Body of pancreas (tissue), 4 donors: ENCODE data around the gene TLK2. TPM values are rescaled to one million over a fixed set of nuclear protein-coding genes. Genes with fewer than 3 reads are reported as not detected.

Source experiments
- ATAC-seq: fragments of 150-250 bp; one replicate; pipeline ENCODE4 v1.9.1; 2016
- DNase-seq, 4 donors: peaks; one replicate each; pipeline ENCODE4 v3.0.0-alpha.2; 2019
- H3K27ac ChIP-seq, 4 donors: fragments of 200-600 bp; sonication (generic); 1 replicate in 3 of 4; 2 replicates in 1 of 4; pipeline versions ENCODE4 v1.5.1 to v1.6.1; 2016 to 2019; ENCODE audit warnings: mild to moderate bottlenecking in 1 of 4, mixed read lengths in 1 of 4, moderate library complexity in 1 of 4
- H3K27me3 ChIP-seq, 2 donors: fragments of 200-600 bp; sonication (generic); one replicate each; pipeline ENCODE4 v1.6.0; 2016; ENCODE audit warnings: mild to moderate bottlenecking in 1 of 2
- H3K36me3 ChIP-seq, 2 donors: fragments of 200-600 bp; sonication (generic); replicated peaks in 1 of 2; 2 replicates each; pipeline ENCODE4 v1.5.1; 2016; ENCODE audit warnings: low read depth in 2 of 2; ENCODE audit not compliant: insufficient read depth in 1 of 2
- H3K4me1 ChIP-seq: fragments of 200-600 bp; sonication (generic); one replicate; pipeline ENCODE4 v1.6.0; 2016
- H3K4me3 ChIP-seq, 2 donors: fragments of 200-600 bp; sonication (generic); 1 replicate in 1 of 2; 2 replicates in 1 of 2; pipeline ENCODE4 v1.5.1; 2016 to 2019
- H3K9me3 ChIP-seq, 3 donors: fragments of 200-600 bp; sonication (generic); 1 replicate in 2 of 3; 2 replicates in 1 of 3; pipeline ENCODE4 v1.5.1; 2016
- CTCF ChIP-seq, 7 experiments: fragments of 450-650 bp in 4 of 7; fragments of 200-600 bp in 3 of 7; sonication (generic) in 3 of 7; IDR thresholded peaks; one replicate each; pipeline ENCODE4 v1.5.1; 2016 to 2019; ENCODE audit warnings: antibody characterized with exemption in 7 of 7
- POLR2A ChIP-seq, 3 donors: fragments of 450-650 bp; IDR thresholded peaks; one replicate each; pipeline ENCODE4 v1.6.1; 2016; ENCODE audit warnings: antibody characterized with exemption in 3 of 3, mild to moderate bottlenecking in 2 of 3
- WGBS, 2 donors: methylation state at CpG; one replicate each; pipeline ENCODE4 v1.1.5; 2017; 5-methylcytosine and 5-hydroxymethylcytosine counted together
- intact Hi-C: fragments of 100-400 bp; cut with DNase I; formaldehyde crosslinking; loops from one replicate; pipeline ENCODE4 v1.15.1; 2023
- total RNA-seq, 2 donors: library from RNA; depleted of rRNA; stranded (reverse); fragments of >200 nt; gene quantifications; one replicate each; pipeline ENCODE4 v1.1.0, GENCODE V29; 2016

TLK2 gene
- total RNA-seq, 2 donors from 2014 or later, result 20.8 to 54.1 TPM

GRCh38 chr17:62650587-62650986 is 172.0 kb downstream of the TLK2 start:
- Histone ChIP-seq H3K27ac (no peak overlapping the region), H3K36me3 (no peaks in the 10 kb centered on the region), H3K4me3 (no peak overlapping the region), H3K9me3 (no peaks in the 10 kb centered on the region), H3K4me1 (peaks cover 17% of the 10 kb centered on the region), H3K27me3 (no peaks in the 10 kb centered on the region)
- TF ChIP-seq POLR2A (IDR thresholded peaks at IDR 0.05) (no peak), CTCF (IDR thresholded peaks at IDR 0.05) (no peak)
- intact Hi-C loops, result no loop called here
- WGBS, 2 donors, result 75 to 86% methylated on average over 6 of the region's 6 CpGs
- no peak for DNase-seq
- ATAC-seq, result no peak

- 4 to 8% methylated on average over 20 to 55 of the region's 57 CpGs for WGBS, 2 donors
- peak; percentile 76 for ATAC-seq
- H3K9me3 ChIP-seq, result no peaks in the 10 kb centered on the region
- H3K27ac ChIP-seq, result peak overlapping the region; percentile 34 to 72 (median 43)
- intact Hi-C loops, result no loop called here
- TF ChIP-seq CTCF (IDR thresholded peaks at IDR 0.05) (no peak), POLR2A (IDR thresholded peaks at IDR 0.05) (peak; percentile 42 to 66 (median 61))
- no peaks in the 10 kb centered on the region for H3K36me3 ChIP-seq
- peak; percentile 65 to 78 (median 71) for DNase-seq
- H3K4me1 ChIP-seq, result peaks cover 17% of the 10 kb centered on the region
- H3K27me3 ChIP-seq, result no peaks in the 10 kb centered on the region
- H3K4me3 ChIP-seq, result peak overlapping the region; percentile 28 to 39
Measured at GRCh38 chr17:62652251-62653001, 173.8 kb downstream of the TLK2 start.

- intact Hi-C loops, result no loop called here
- no peaks in the 10 kb centered on the region for H3K27me3 ChIP-seq
- peak overlapping the region; percentile 34 to 72 (median 43) for H3K27ac ChIP-seq
- no peaks in the 10 kb centered on the region for H3K9me3 ChIP-seq
- H3K4me1 ChIP-seq, result peaks cover 17% of the 10 kb centered on the region
- H3K36me3 ChIP-seq, result no peaks in the 10 kb centered on the region
- peak overlapping the region; percentile 28 to 39 for H3K4me3 ChIP-seq
- TF ChIP-seq POLR2A (IDR thresholded peaks at IDR 0.05) (no peak), CTCF (IDR thresholded peaks at IDR 0.05) (no peak)
- WGBS, 2 donors, result 4 to 9% methylated on average over 26 to 30 of the region's 30 CpGs
- peak; percentile 61 to 73 (median 66) for DNase-seq
- peak; percentile 43 for ATAC-seq
Measured at GRCh38 chr17:62653002-62653825, 174.6 kb downstream of the TLK2 start.

GRCh38 chr17:62653826-62654761 is 175.5 kb downstream of the TLK2 start:
- TF ChIP-seq POLR2A (IDR thresholded peaks at IDR 0.05), result no peak
- TF ChIP-seq CTCF (IDR thresholded peaks at IDR 0.05), result no peak
- no peak overlapping the region for H3K4me3 ChIP-seq
- H3K27me3 ChIP-seq, result no peaks in the 10 kb centered on the region
- DNase-seq (peak; percentile 25 to 44 (median 36)), ATAC-seq (peak; percentile 36)
- H3K36me3 ChIP-seq, result no peaks in the 10 kb centered on the region
- peaks cover 17% of the 10 kb centered on the region for H3K4me1 ChIP-seq
- peak overlapping the region in 2 of 4 donors; percentile 34 to 50 for H3K27ac ChIP-seq
- intact Hi-C loops, result no loop called here
- 55 to 67% methylated on average over 13 to 19 of the region's 19 CpGs for WGBS, 2 donors
- H3K9me3 ChIP-seq, result no peaks in the 10 kb centered on the region
